ENCODE results near the gene TMEM255B. TPM values are rescaled to one million over a fixed set of nuclear protein-coding genes. Genes with fewer than 3 reads are reported as not detected.
"Not testable (repeated sequence)": the region's sequence is repeated elsewhere in the genome, so short reads cannot be mapped to it uniquely, and the experiment has no call there.

Gene TMEM255B
- total and polyA plus RNA-seq, 4 donors = 6.0 to 19.6 (median 14.8) TPM

DNA sequence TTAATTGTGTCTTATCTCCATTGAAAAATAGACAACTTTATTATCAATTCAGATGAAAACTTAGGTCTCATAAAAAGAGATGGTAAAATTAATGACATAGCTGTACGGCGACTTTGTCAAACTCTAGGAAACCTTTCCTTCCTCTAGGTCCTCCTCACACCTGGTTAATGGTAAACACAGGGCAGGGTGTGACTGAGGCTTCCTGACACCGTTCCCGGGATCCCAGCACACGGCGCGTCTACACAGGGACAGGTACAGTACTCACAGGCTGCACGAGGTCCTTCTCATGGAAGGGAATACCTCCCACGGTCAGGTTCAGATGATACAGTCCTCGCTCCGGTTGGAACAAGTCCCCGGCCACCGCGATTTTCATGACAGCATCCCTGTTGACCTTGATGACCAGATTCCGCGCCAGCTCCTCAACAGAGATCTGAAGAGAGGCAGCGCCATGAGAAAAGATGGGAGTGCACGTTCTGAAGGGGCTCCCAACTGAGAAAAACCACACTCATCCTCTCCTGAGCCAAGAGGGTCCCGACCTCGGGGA, 69.3 kb downstream of the TMEM255B start:
- ATAC-seq (ENCODE audit: insufficient read depth, low FRiP score) (no peak), DNase-seq (no peak)
- 95 to 97% methylated on average over 20 of the region's 20 CpGs for WGBS, 2 donors
- H3K4me3 ChIP-seq = no peak overlapping the region
- no peaks in the 10 kb centered on the region for H3K4me1 ChIP-seq (ENCODE audit: control insufficient read depth in 5 of 5, insufficient read depth in 5 of 5, low read length in 5 of 5)
- no peaks in the 10 kb centered on the region for H3K9me3 ChIP-seq (ENCODE audit: control insufficient read depth in 4 of 4, insufficient read depth in 3 of 4, low read length in 3 of 4)
- peaks cover 0 to 31% (median 4%) of the 10 kb centered on the region in 4 donors for H3K36me3 ChIP-seq (ENCODE audit: control insufficient read depth in 4 of 4, insufficient read depth in 4 of 4, low read length in 4 of 4)
- H3K9ac ChIP-seq (ENCODE audit: insufficient read depth in 1 of 2, low read length in 2 of 2) = no peak overlapping the region
- TF ChIP-seq, protein P1, sequence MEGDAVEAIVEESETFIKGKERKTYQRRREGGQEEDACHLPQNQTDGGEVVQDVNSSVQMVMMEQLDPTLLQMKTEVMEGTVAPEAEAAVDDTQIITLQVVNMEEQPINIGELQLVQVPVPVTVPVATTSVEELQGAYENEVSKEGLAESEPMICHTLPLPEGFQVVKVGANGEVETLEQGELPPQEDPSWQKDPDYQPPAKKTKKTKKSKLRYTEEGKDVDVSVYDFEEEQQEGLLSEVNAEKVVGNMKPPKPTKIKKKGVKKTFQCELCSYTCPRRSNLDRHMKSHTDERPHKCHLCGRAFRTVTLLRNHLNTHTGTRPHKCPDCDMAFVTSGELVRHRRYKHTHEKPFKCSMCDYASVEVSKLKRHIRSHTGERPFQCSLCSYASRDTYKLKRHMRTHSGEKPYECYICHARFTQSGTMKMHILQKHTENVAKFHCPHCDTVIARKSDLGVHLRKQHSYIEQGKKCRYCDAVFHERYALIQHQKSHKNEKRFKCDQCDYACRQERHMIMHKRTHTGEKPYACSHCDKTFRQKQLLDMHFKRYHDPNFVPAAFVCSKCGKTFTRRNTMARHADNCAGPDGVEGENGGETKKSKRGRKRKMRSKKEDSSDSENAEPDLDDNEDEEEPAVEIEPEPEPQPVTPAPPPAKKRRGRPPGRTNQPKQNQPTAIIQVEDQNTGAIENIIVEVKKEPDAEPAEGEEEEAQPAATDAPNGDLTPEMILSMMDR (IDR thresholded peaks at IDR 0.05; ENCODE audit: control extremely low read depth, extremely low read depth) = no peak
- H3K27ac ChIP-seq (ENCODE audit: low read depth in 1 of 2, low read length in 1 of 2) = no peak overlapping the region
- H3K27me3 ChIP-seq (ENCODE audit: control insufficient read depth in 3 of 3, insufficient read depth in 3 of 3, low read length in 2 of 3) = no peaks in the 10 kb centered on the region

DNA sequence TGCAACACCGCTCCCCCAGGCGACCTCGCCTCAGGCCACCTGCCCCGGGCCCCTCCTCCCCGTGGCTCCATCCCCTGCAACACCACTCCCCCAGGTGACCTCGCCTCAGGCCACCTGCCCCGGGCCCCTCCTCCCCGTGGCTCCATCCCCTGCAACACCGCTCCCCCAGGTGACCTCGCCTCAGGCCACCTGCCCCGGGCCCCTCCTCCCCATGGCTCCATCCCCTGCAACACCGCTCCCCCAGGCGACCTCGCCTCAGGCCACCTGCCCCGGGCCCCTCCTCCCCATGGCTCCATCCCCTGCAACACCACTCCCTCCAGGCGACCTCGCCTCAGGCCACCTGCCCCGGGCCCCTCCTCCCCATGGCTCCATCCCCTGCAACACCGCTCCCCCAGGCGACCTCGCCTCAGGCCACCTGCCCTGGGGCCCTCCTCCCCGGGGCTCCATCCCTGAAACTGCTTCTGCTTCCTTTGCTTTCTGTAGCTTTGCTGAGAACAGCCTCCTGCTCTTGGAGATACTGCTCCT, 71.5 kb downstream of the TMEM255B start:
- not testable (repeated sequence) for ATAC-seq (ENCODE audit: insufficient read depth, low FRiP score); H3K4me1 ChIP-seq (ENCODE audit: control insufficient read depth in 5 of 5, insufficient read depth in 5 of 5, low read length in 5 of 5); DNase-seq; H3K4me3 ChIP-seq; H3K9me3 ChIP-seq (ENCODE audit: control insufficient read depth in 4 of 4, insufficient read depth in 3 of 4, low read length in 3 of 4); H3K27me3 ChIP-seq (ENCODE audit: control insufficient read depth in 3 of 3, insufficient read depth in 3 of 3, low read length in 2 of 3); H3K27ac ChIP-seq (ENCODE audit: low read depth in 1 of 2, low read length in 1 of 2); H3K9ac ChIP-seq (ENCODE audit: insufficient read depth in 1 of 2, low read length in 2 of 2)
- H3K36me3 ChIP-seq (ENCODE audit: control insufficient read depth in 4 of 4, insufficient read depth in 4 of 4, low read length in 4 of 4) = peaks cover 0 to 41% (median 6%) of the 10 kb centered on the region in 4 donors
- WGBS, 2 donors = 88 to 92% methylated on average over 13 to 19 of the region's 22 CpGs

DNA sequence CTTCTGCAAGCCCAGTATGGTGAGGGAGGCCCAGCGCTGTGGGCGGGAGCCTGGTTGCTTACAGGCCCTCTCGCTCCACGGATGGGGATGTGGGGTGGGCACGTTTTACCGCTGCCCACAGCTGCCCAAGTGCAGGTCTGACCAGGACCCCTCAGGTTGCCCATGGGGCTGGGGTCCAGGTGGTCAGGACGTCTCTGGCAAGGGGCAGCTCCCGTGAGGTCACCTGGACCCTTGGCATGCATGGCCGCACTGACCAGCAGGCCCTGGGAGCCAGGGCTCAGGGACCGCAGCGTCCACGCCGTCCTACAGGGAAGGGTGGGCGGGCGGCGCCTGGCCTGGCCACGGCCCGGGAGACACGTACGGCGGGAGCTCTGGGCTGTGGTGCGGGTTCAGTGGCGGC, 72.0 kb downstream of the TMEM255B start:
- DNase-seq (no peak), ATAC-seq (ENCODE audit: insufficient read depth, low FRiP score) (no peak)
- Histone ChIP-seq H3K27ac (ENCODE audit: low read depth in 1 of 2, low read length in 1 of 2) (no peak overlapping the region), H3K36me3 (ENCODE audit: control insufficient read depth in 4 of 4, insufficient read depth in 4 of 4, low read length in 4 of 4) (peaks cover 0 to 36% (median 4%) of the 10 kb centered on the region in 4 donors), H3K9me3 (ENCODE audit: control insufficient read depth in 4 of 4, insufficient read depth in 3 of 4, low read length in 3 of 4) (no peaks in the 10 kb centered on the region), H3K27me3 (ENCODE audit: control insufficient read depth in 3 of 3, insufficient read depth in 3 of 3, low read length in 2 of 3) (no peaks in the 10 kb centered on the region), H3K4me3 (no peak overlapping the region), H3K4me1 (ENCODE audit: control insufficient read depth in 5 of 5, insufficient read depth in 5 of 5, low read length in 5 of 5) (no peaks in the 10 kb centered on the region), H3K9ac (ENCODE audit: insufficient read depth in 1 of 2, low read length in 2 of 2) (no peak overlapping the region)
- TF ChIP-seq, protein P1 (IDR thresholded peaks at IDR 0.05; ENCODE audit: control extremely low read depth, extremely low read depth) = no peak
- WGBS, 2 donors = 92 to 95% methylated on average over 23 of the region's 23 CpGs

DNA sequence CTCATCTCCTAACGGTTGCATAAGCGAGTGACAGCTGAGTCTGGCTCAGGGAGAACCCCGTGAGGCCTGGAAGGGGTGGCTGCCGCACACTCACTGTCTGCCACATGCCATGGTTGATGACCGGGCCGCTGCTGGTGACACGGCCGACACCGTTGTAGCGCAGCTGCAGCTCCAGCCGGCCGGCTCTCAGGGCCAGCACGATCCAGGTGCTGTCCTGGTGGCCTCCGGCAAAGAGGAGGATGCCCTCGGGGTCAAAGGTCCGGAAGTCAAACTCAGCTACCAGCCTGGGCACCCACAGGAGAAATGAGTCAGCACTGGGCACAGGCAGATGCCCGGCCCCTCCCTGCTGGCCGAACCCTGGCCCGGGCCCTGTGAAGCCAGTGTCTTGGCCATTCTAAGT, 73.2 kb downstream of the TMEM255B start:
- Histone ChIP-seq H3K9ac (ENCODE audit: insufficient read depth in 1 of 2, low read length in 2 of 2) (no peak overlapping the region), H3K27ac (ENCODE audit: low read depth in 1 of 2, low read length in 1 of 2) (no peak overlapping the region), H3K36me3 (ENCODE audit: control insufficient read depth in 4 of 4, insufficient read depth in 4 of 4, low read length in 4 of 4) (peaks cover 0 to 30% (median 3%) of the 10 kb centered on the region in 4 donors), H3K4me1 (ENCODE audit: control insufficient read depth in 5 of 5, insufficient read depth in 5 of 5, low read length in 5 of 5) (peaks cover 0 to 4% (median 2%) of the 10 kb centered on the region in 5 donors), H3K27me3 (ENCODE audit: control insufficient read depth in 3 of 3, insufficient read depth in 3 of 3, low read length in 2 of 3) (no peaks in the 10 kb centered on the region), H3K4me3 (no peak overlapping the region), H3K9me3 (ENCODE audit: control insufficient read depth in 4 of 4, insufficient read depth in 3 of 4, low read length in 3 of 4) (no peaks in the 10 kb centered on the region)
- TF ChIP-seq, protein P1 (IDR thresholded peaks at IDR 0.05; ENCODE audit: control extremely low read depth, extremely low read depth) = no peak
- DNase-seq (no peak), ATAC-seq (ENCODE audit: insufficient read depth, low FRiP score) (no peak)
- 91% methylated on average over 17 to 19 of the region's 19 CpGs for WGBS, 2 donors
